H9 (cell line): Measurements from ENCODE around the gene MIPEP. TPM values are rescaled to one million over a fixed set of nuclear protein-coding genes. Genes with fewer than 3 reads are reported as not detected.
"Not testable (repeated sequence)": the region's sequence is repeated elsewhere in the genome, so short reads cannot be mapped to it uniquely, and the experiment has no call there.

ENCODE experiments used
- DNase-seq: peaks from one replicate; pipeline ENCODE4 v3.0.0-alpha.2; 2017
- H2AFZ ChIP-seq: one replicate; pipeline ENCODE4 v1.6.1; 2013; ENCODE audit warnings: mild to moderate bottlenecking, low read length, control low read depth, moderate library complexity
- H2AK5ac ChIP-seq: 2 replicates; pipeline ENCODE4 v1.6.1; 2013; ENCODE audit warnings: low read length, control low read depth, mixed read lengths; ENCODE audit not compliant: insufficient read length
- H2BK120ac ChIP-seq: one replicate; pipeline ENCODE4 v1.6.1; 2013; ENCODE audit warnings: low read depth, mild to moderate bottlenecking, low read length, control low read depth, inconsistent platforms; ENCODE audit not compliant: poor library complexity, severe bottlenecking
- H2BK12ac ChIP-seq: 2 replicates; pipeline ENCODE4 v1.6.1; 2013; ENCODE audit warnings: low read length, control low read depth, mixed read lengths, low read depth; ENCODE audit not compliant: insufficient read length
- H2BK15ac ChIP-seq: 2 replicates; pipeline ENCODE4 v1.6.1; 2013; ENCODE audit warnings: low read depth, low read length, control low read depth
- H2BK20ac ChIP-seq: one replicate; pipeline ENCODE4 v1.6.1; 2013; ENCODE audit warnings: low read depth, mild to moderate bottlenecking, low read length, control low read depth, inconsistent platforms; ENCODE audit not compliant: poor library complexity, severe bottlenecking
- H2BK5ac ChIP-seq: 2 replicates; pipeline ENCODE4 v1.6.1; 2013; ENCODE audit warnings: low read length, control low read depth, mixed read lengths; ENCODE audit not compliant: insufficient read length
- H3K14ac ChIP-seq: 2 replicates; pipeline ENCODE4 v1.6.1; 2013; ENCODE audit warnings: low read length, control low read depth; ENCODE audit not compliant: insufficient read depth
- H3K18ac ChIP-seq: 2 replicates; pipeline ENCODE4 v1.6.1; 2013; ENCODE audit warnings: low read depth, mild to moderate bottlenecking, mixed read lengths, low read length, control low read depth; ENCODE audit not compliant: insufficient read length
- H3K23ac ChIP-seq: 2 replicates; pipeline ENCODE4 v1.6.1; 2013; ENCODE audit warnings: low read length, control low read depth, mixed read lengths, low read depth; ENCODE audit not compliant: insufficient read length
- H3K23me2 ChIP-seq: 2 replicates; pipeline ENCODE4 v1.6.1; 2013; ENCODE audit warnings: low read depth, mild to moderate bottlenecking, mixed read lengths, low read length, control low read depth; ENCODE audit not compliant: insufficient read length, poor library complexity, severe bottlenecking
- H3K27ac ChIP-seq: 2 replicates; pipeline ENCODE4 v1.5.1; 2013; ENCODE audit warnings: low read length, control low read depth, mixed read lengths, low read depth; ENCODE audit not compliant: insufficient read length
- H3K27me3 ChIP-seq: 2 replicates; pipeline ENCODE4 v1.6.1; 2013; ENCODE audit warnings: low read length, control low read depth, inconsistent platforms; ENCODE audit not compliant: insufficient read depth
- H3K4ac ChIP-seq: 2 replicates; pipeline ENCODE4 v1.6.1; 2013; ENCODE audit warnings: low read depth, mild to moderate bottlenecking, control low read depth, inconsistent platforms, low read length, moderate library complexity
- H3K4me1 ChIP-seq: 2 replicates; pipeline ENCODE4 v1.6.1; 2013; ENCODE audit warnings: low read length, control low read depth, inconsistent platforms; ENCODE audit not compliant: insufficient read depth
- H3K4me2 ChIP-seq: 2 replicates; pipeline ENCODE4 v1.6.1; 2013; ENCODE audit warnings: low read length, control low read depth, mixed read lengths; ENCODE audit not compliant: insufficient read length, insufficient read depth
- H3K56ac ChIP-seq: 2 replicates; pipeline ENCODE4 v1.6.1; 2013; ENCODE audit warnings: low read depth, mild to moderate bottlenecking, mixed read lengths, low read length, control low read depth; ENCODE audit not compliant: insufficient read length
- H3K79me1 ChIP-seq: 2 replicates; pipeline ENCODE4 v1.6.1; 2013; ENCODE audit warnings: low read depth, mild to moderate bottlenecking, moderate library complexity, low read length, control low read depth, inconsistent platforms; ENCODE audit not compliant: insufficient read depth, poor library complexity, severe bottlenecking
- H3K79me2 ChIP-seq: 2 replicates; pipeline ENCODE4 v1.6.1; 2013; ENCODE audit warnings: low read length, control low read depth, inconsistent platforms; ENCODE audit not compliant: insufficient read depth
- H3K9ac ChIP-seq: 2 replicates; pipeline ENCODE4 v1.6.1; 2013; ENCODE audit warnings: low read length, control low read depth, mixed read lengths; ENCODE audit not compliant: insufficient read length; ENCODE audit errors: extremely low read depth
- H3K9me3 ChIP-seq: one replicate; pipeline ENCODE4 v1.6.1; 2013; ENCODE audit warnings: low read depth, low read length, inconsistent platforms; ENCODE audit not compliant: control insufficient read depth
- H3T11ph ChIP-seq: one replicate; pipeline ENCODE4 v1.6.1; 2013; ENCODE audit warnings: mild to moderate bottlenecking, low read length, control low read depth, inconsistent platforms
- H4K20me1 ChIP-seq: one replicate; pipeline ENCODE4 v1.6.1; 2013; ENCODE audit not compliant: control insufficient read depth, insufficient read length, insufficient read depth
- H4K5ac ChIP-seq: 2 replicates; pipeline ENCODE4 v1.6.1; 2013; ENCODE audit warnings: low read depth, mild to moderate bottlenecking, mixed read lengths, low read length, control low read depth; ENCODE audit not compliant: insufficient read length
- H4K8ac ChIP-seq: replicated peaks from 2 replicates; pipeline ENCODE4 v1.6.1; 2013; ENCODE audit warnings: low read length, control low read depth, mixed read lengths, low read depth; ENCODE audit not compliant: insufficient read length
- H4K91ac ChIP-seq: 2 replicates; pipeline ENCODE4 v1.6.1; 2013; ENCODE audit warnings: low read depth, mild to moderate bottlenecking, moderate library complexity, mixed read lengths, low read length, control low read depth; ENCODE audit not compliant: insufficient read length
- H3K27ac Mint-ChIP-seq, 3 experiments: 2 replicates in 2 of 3; 3 replicates in 1 of 3; pipeline ENCODE4 v1.8.0; 2020 to 2021; ENCODE audit warnings: mixed read lengths in 3 of 3, mild to moderate bottlenecking in 1 of 3, moderate library complexity in 1 of 3
- H3K27me3 Mint-ChIP-seq: 2 replicates; pipeline ENCODE4 v1.8.0; 2021; ENCODE audit warnings: low read depth, mild to moderate bottlenecking, moderate library complexity, mixed read lengths
- H3K36me3 Mint-ChIP-seq, 3 experiments: 2 replicates in 2 of 3; 3 replicates in 1 of 3; pipeline ENCODE4 v1.8.0; 2020 to 2021; ENCODE audit warnings: low read depth in 3 of 3, mixed read lengths in 3 of 3; ENCODE audit not compliant: insufficient read depth in 1 of 3
- H3K4me1 Mint-ChIP-seq, 2 experiments: 2 replicates each; pipeline ENCODE4 v1.8.0; 2020; ENCODE audit warnings: mixed read lengths in 2 of 2
- H3K4me3 Mint-ChIP-seq, 2 experiments: 2 replicates in 1 of 2; 3 replicates in 1 of 2; pipeline ENCODE4 v1.8.0; 2020 to 2021; ENCODE audit warnings: mild to moderate bottlenecking in 2 of 2, mixed read lengths in 2 of 2, moderate library complexity in 1 of 2
- H3K9me3 Mint-ChIP-seq, 2 experiments: 2 replicates in 1 of 2; 3 replicates in 1 of 2; pipeline ENCODE4 v1.8.0; 2020; ENCODE audit warnings: mild to moderate bottlenecking in 2 of 2, mixed read lengths in 2 of 2, moderate library complexity in 1 of 2
- WGBS: extraction: QIAGEN DNeasy Blood & Tissue Kit; methylation state at CpG from one replicate; pipeline ENCODE4 v1.1.7; 2013; ENCODE audit warnings: missing lambda C conversion rate, low lambda C conversion rate, mixed read lengths; ENCODE audit not compliant: insufficient read length; ENCODE audit errors: extremely low coverage; 5-methylcytosine and 5-hydroxymethylcytosine counted together
- total RNA-seq: library from RNA; stranded (reverse); gene quantifications from 2 replicates; pipeline ENCODE4 v1.2.1, GENCODE V29; 2021
- TF ChIP-seq, protein P1 (sequence below): fragments of 200-600 bp; sonication (generic); conservative IDR thresholded peaks from 3 replicates; pipeline ENCODE4 v1.8.0; 2021; ENCODE audit warnings: antibody characterized with exemption, mild to moderate bottlenecking

MIPEP gene
- total RNA-seq, 1 experiment from 2014 or later: 18.5 TPM

DNA sequence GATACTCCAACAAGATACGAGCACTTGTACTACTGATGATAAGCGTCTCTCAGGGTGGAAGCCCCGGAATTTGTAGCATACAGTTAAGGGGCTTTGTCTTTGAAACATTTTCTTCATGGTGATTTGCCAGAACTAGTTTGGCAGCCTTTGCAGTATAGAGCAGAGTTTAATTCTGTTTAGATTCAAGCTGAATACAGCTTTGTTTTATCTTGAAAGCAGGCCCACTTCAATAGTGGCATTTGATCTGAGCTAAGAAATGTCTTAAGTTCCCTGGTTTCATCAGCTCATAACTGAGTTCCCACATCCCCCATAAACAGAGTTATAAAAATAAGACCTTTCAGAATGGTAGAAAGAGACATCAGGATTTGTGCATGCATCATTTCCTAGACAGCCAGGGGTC, 125.9 kb downstream of the MIPEP start:
- Histone ChIP-seq H3K9ac (no peak overlapping the region), H3K23me2 (no peaks in the 10 kb centered on the region), H4K8ac (no peak overlapping the region), H3T11ph (no peak overlapping the region), H3K27ac (no peak overlapping the region), H2BK120ac (no peak overlapping the region), H4K5ac (no peak overlapping the region), H3K4ac (no peak overlapping the region), H3K4me1 (no peaks in the 10 kb centered on the region), H3K4me2 (no peak overlapping the region), H2BK5ac (no peak overlapping the region), H3K23ac (no peak overlapping the region), H3K18ac (no peak overlapping the region), H3K27me3 (no peaks in the 10 kb centered on the region), H2AK5ac (no peak overlapping the region), H3K79me1 (no peaks in the 10 kb centered on the region), H4K20me1 (no peaks in the 10 kb centered on the region), H3K79me2 (no peaks in the 10 kb centered on the region), H2BK20ac (no peak overlapping the region), H2BK12ac (no peak overlapping the region), H2BK15ac (no peak overlapping the region), H3K14ac (no peak overlapping the region), H2AFZ (no peak overlapping the region), H3K9me3 (no peaks in the 10 kb centered on the region), H3K56ac (no peak overlapping the region), H4K91ac (no peak overlapping the region)
- DNase-seq: no peak
- 0 out of 4 replicates have a peak, but pooled peaks cover 0 to 6% of the 10 kb centered on the region in 2 experiments for H3K4me1 Mint-ChIP-seq
- TF ChIP-seq, protein P1, sequence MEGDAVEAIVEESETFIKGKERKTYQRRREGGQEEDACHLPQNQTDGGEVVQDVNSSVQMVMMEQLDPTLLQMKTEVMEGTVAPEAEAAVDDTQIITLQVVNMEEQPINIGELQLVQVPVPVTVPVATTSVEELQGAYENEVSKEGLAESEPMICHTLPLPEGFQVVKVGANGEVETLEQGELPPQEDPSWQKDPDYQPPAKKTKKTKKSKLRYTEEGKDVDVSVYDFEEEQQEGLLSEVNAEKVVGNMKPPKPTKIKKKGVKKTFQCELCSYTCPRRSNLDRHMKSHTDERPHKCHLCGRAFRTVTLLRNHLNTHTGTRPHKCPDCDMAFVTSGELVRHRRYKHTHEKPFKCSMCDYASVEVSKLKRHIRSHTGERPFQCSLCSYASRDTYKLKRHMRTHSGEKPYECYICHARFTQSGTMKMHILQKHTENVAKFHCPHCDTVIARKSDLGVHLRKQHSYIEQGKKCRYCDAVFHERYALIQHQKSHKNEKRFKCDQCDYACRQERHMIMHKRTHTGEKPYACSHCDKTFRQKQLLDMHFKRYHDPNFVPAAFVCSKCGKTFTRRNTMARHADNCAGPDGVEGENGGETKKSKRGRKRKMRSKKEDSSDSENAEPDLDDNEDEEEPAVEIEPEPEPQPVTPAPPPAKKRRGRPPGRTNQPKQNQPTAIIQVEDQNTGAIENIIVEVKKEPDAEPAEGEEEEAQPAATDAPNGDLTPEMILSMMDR: no peak
- no peaks in the 10 kb centered on the region for H3K9me3 Mint-ChIP-seq
- H3K27me3 Mint-ChIP-seq: no peaks in the 10 kb centered on the region
- H3K36me3 Mint-ChIP-seq: peaks cover 0 to 2% (median 0%) of the 10 kb centered on the region in 3 experiments; a peak in 2 of 7 replicates
- no peak overlapping the region for H3K4me3 Mint-ChIP-seq
- H3K27ac Mint-ChIP-seq: no peak overlapping the region
- no CpG with 5 or more reads among the region's 3 CpGs for WGBS

DNA sequence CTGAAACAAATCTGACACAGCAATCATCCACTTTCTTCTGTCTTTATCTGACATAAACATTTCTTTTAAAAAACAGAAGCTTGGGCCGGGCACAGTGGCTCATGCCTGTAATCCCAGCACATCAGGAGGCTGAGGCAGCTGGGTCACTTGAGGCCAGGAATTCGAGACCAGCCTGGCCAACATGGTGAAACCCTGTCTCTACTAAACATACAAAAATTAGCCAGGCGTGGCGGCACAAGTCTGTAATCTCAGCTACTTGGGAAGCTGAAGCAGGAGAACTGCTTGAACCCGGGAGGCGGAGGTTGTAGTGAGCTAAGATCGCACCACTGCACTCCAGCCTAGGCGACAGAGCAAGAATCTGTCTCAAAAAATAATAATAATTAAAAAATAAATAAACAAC, 127.4 kb downstream of the MIPEP start:
- H2BK5ac ChIP-seq, H3K18ac ChIP-seq, H3K4me2 ChIP-seq, H4K20me1 ChIP-seq, H3K27me3 ChIP-seq, H3K27ac Mint-ChIP-seq, H4K8ac ChIP-seq, H2AK5ac ChIP-seq, H4K5ac ChIP-seq, H2AFZ ChIP-seq, H3K9ac ChIP-seq, H2BK20ac ChIP-seq, H3K14ac ChIP-seq, H3K23ac ChIP-seq, H3K9me3 ChIP-seq, H2BK120ac ChIP-seq, H3K4me1 Mint-ChIP-seq, H3K56ac ChIP-seq, H4K91ac ChIP-seq, H3K27me3 Mint-ChIP-seq, H2BK12ac ChIP-seq, H3K79me1 ChIP-seq, H3K79me2 ChIP-seq, DNase-seq, H3T11ph ChIP-seq, H3K27ac ChIP-seq, H3K4me1 ChIP-seq, H2BK15ac ChIP-seq, H3K36me3 Mint-ChIP-seq, H3K4ac ChIP-seq, H3K23me2 ChIP-seq, H3K9me3 Mint-ChIP-seq, H3K4me3 Mint-ChIP-seq: not testable (repeated sequence)
- no CpG with 5 or more reads among the region's 8 CpGs for WGBS
